NCI-H1048 (cell line): Measurements from ENCODE around the gene KCNAB3.

ENCODE experiments used
- DNase-seq: peaks from one replicate; lab custom pipeline; 2025; lab: John Stamatoyannopoulos, UW

KCNAB3 gene

DNA sequence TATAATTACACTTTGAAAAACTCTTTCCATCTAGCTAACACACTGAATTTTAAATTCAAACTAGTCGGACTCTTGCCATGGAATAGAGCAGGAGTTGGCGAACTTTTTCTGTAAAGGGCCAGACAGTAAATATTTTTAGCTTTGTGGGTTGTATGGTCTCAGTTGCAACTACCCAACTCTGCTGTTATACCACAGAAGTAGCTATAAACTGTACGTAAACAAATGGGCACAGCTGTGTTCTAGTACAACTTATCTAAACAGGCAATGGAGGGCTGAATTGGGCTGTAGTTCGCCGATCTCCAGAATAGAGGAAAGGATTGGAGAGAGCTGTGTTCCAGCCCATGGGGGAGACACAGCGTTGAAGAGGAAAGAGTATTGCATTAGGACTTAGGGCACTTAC lies 11.1 kb upstream of the KCNAB3 start:
- DNase-seq: no peak

DNA sequence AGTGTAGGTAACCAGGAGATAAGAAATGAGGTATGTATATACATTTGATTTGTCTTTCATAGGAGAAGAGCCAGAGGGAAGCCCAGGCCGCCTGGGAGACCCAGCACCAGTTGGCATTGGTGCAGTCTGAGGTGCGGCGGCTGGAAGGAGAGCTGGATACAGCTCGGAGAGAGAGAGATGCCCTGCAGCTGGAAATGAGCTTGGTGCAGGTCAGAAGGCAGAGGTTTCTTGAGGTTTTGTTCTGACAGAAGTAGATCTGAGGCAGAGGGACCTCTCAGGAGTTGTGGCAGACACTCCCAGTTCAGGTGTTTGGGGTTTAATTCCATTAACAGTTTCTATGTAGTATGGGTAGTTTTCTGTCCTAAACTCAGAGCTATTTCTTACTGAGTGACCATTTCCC lies 10.4 kb upstream of the KCNAB3 start:
- DNase-seq: no peak

DNA sequence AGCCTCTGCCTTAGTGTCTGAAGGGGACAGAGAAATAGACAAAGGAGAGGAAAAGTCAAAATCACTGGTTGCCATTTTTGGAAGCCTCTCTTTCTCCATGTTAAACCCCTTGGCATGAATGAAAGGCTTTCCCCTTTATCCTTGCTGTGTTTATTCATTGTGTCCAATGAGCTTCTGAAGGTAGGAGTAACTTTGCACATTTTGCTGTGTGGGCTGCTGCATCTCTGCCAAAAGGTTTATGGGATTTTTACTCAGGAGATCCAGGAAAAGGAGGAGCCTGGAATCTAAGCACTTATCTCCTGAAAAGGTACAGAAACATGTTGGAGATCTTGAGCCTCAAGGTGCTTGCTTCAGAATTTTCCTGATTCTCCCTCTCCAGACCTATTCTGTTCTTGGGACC lies 6.2 kb upstream of the KCNAB3 start:
- DNase-seq: no peak

DNA sequence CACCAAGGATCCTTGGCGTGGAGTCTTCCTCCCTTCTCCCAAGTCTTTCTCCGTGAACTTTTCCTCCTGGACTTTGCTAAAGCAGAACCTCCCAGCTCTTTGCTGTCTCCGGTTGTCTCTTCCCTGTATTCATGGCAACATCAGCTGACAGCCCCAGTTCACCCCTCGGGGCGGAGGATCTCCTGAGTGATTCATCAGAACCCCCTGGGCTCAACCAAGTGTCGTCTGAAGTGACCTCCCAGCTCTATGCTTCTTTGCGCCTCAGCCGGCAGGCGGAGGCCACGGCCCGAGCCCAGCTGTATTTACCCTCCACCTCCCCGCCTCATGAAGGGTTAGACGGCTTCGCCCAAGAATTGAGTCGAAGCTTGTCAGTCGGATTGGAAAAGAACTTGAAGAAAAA lies 3.3 kb upstream of the KCNAB3 start:
- DNase-seq: no peak

DNA sequence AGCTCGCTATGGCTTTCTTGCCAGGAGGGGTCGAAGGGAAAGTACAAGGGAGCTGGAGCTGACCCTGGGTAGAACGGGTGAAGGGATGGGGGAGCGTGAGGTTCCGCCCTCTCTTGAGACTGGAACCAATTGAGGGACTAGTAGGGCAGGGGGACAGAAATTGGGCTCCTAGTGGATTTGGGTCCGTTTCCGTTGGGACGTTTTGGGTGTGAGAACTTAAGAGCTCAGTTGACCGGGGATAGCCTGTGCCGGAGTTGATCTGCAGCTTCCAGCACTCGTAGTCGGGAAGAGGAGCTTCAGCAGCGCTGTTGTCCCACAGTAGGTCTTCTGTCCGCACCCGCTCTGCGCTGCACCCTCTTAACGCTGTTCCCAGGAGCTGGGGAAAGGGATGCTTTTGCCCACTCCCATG lies 2.8 kb upstream of the KCNAB3 start:
- DNase-seq: no peak

DNA sequence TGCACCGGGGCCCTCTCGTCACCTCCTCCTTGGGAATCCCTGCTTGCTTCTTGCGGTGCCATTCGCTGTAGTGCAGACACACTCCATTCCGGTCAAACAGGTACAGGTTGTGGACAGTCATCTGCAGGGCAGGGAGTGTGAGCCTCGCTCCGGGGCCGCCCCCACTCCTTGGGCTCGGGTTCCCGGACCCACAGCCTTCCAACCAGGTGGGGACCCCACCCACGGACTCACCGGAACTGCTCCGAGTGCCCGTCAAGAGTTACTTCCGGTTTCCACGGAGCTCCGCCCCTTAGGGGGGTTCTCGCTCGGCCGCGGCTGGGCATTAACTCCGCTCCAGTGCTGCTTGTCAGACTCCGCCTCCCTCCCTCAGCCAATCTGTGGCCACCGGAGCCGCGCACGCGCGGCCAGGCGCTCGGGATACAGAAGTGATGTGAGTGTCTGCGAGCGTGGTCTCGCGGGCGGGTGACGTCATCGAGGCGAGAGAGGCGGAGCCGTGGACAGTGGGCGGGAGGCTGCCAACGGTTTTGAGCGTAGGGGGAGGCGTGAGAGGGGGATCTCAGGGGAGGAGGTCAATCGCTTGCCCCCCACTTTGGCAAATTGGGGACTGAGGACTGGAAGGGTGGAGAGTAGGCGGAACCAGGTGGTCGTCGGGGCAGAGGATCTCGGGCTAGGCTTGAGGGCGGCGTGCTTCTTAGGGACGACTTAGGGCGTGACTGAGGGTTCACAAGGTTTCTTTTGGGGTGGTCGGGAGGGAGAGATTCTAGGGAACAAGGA lies 2.2 kb upstream of the KCNAB3 start, which contains the start of the genes CNTROB and TRAPPC1:
Gene CNTROB, plus strand, starts transcription at position 498 of the 774 bp plus-strand sequence. CDS start 874 bp downstream, outside the sequence.
Gene TRAPPC1, minus strand, starts transcription at position 238 of the 774 bp plus-strand sequence. Its CDS starts 117 bp downstream, at position 121.
- peak; percentile 97 for DNase-seq

DNA sequence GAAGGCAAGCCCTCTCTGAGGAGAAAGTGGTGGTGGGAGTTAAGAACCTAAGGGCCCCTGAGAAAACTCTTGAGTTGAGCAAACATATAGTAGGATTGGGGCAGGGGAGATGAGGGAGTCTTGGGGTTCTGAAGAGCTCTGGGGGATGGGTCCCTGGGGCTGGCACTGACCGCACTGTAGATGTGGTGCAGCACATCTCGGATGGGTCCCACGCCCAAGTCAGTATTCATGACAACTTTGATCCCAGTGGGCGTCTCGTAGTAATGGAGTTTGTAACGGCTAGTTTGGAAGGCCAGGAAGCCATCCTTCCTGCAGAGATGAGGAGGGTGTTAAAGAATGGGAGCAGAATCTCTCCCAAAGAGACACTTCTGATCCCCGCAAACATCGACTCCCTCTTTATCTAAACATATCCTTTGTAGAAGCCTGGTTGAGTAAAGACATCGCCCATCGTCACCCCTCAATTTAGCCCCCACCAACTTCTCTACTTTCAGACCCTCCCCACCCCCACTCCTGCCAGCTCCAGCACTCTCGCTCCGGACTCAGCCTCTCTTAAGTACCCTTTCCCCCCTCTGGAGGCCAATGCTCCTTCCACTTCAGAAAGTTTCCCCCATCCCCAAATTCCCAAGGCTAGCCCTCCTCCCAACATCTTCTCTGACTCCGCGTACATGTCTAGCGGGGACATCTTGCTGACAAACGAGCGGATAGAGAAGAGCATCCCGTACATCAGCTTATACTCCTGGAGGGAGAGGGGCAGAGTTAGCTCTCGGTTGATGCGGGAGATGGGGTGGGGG lies 1.4 kb upstream of the KCNAB3 start:
- DNase-seq: no peak

DNA sequence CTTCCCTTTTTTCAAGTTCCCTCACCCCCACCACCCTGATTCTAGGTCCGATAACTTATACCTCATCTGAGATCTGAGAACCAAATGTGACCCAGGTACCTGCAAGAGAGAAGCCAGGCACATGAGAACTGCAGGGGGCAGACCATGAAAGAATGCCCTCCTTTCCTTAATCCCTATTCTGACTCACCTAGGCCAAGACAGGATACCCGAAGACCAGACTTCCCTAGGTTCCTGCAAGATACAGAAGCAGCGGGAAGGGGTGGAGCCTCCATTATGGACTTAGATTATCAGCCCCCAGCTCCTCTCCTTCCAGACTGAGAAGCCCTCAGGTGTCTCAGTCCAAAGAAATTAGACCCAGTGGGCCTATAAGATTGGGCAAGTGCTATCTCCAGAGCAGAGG lies 2.1 kb downstream of the KCNAB3 start:
- no peak for DNase-seq

DNA sequence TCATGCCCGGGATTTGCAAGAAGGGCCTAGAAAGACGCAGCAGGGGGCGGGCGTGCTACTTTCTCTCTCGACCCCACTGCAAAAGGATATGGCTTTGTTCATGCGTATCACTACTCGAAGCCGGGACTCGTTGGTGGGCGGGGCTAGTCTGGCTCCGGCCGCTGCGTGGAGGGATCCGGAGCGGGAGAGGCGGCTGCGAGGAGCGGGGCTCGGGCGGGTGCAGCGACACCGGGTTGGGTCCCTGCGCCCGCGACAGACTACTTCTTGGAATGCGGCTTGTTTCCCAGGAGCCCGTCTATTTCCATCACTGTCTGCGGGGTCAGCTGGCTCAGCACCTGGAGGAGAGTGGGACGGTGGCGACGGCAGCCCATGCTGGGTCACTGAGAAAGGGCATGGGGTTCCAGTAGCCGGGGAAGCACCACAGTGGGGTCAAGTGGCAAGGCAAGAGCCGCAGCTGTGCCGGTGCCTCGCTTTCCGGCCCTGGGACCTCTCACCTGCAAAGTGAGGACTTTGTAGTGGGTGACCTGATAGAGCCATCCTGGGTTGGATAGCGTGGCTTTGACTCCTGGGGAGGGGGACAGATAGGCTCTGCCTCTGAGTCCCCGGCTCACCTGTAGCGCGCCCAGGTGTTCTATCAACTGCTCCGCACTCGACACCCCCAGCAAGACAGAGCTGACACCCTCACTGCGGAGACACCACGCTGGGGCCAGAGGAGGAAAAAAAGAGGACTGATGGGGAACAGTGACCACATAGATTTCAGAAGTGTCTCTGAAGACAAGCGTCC lies 6.6 kb downstream of the KCNAB3 start:
- DNase-seq: no peak

DNA sequence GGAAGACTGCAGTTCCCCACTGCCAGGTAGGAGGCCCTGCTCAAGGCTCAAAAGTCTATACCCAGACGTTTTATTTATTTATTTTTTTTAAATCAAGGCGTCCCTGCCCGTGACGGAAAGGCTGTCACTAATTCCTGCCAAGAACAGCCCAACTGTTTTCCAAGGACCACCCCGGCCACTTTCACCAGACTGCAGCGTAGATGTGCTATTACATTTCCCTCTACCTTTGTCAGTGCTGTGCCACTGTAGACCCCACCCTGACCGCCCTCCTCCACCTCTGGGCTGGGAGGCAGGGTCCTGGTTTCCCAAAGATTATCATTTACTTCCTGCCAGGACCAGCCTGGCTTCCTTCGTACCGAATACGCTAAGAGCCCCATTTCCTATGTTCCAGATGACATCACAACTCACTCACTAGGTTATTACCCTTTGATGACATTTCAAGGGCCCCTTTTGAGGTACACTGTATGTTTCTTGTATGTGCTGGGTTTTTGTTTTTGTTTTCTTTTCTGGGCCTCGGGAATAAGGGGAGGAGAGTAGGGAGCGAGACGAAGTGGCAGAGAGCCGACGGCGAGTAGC lies 7.3 kb downstream of the KCNAB3 start:
- DNase-seq: no peak

DNA sequence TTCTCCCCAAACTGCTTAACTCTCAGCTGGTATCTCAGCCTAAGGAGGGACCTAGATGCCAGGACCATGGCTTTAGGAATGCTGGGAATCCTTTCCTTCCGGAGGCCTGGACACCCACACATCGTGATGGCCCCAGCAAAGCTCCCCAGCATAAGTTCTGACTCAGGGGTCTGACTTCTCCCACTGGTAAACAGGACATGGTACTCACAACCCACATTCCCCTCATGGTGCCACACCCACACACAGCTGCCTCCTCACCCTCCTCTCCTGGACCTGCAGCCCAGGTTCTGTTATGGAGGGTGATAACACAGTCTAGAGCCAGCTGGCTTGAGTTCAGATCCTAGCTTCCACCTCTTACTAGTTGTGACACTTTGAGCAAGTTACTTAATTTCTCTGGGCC lies 12.8 kb downstream of the KCNAB3 start:
- no peak for DNase-seq

DNA sequence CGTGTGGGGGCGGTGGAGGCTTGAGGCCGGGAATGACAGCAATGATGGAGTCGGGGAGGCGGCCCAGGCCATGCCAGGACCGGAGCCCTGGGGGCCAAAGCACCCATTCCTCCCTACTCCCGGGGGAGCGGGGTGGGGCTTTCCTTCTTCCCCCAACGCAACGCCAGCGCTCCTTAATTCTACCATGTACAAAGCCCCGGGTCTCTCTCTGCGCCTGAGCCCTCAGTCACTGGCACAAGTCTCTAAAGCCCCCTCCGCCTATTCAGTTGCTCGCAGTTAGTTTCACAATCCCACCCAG lies 13.3 kb downstream of the KCNAB3 start:
- no peak for DNase-seq

DNA sequence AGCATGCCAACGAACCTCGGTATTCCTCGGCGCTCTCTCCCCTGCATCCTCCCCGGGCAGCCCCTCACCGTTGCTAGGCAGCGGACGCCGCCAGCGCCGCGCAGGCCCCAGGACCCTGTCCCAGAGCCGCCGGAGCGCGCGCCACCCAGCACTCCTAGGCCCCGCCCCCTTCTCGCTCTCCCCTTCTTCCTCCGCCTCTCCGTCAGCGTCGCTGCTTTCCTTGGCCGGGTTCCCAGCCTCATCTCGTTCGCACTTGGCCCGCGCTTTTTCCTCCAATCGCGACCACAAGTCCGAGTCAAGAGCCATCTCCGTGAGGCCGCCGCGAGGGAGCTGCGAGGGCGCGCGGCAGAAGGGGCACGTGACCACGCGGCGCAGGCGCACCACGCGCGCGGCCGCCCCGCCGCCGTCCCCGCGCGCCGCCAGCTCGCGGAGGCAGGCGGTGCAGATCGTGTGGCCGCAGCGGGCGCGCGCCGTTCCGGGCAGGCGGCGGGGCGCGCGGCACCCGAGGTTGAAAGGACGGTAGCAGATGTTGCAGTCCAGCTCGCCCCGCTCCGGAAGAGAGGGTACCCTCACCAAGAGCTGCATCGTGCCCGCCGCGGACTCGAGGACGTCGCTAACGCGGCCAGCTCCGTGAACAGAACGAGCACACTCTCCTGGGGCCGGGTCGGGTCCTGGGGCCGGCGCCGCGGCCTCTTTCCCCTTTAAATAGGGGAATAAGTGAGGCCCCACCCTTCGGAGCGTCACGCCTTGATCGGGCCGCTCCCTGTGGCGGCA lies 13.9 kb downstream of the KCNAB3 start, which contains the start of gene RNF227:
Gene RNF227, minus strand, starts transcription at position 679 of the 774 bp plus-strand sequence. Its CDS starts 94 bp downstream, at position 585.
- peak; percentile 89 for DNase-seq

DNA sequence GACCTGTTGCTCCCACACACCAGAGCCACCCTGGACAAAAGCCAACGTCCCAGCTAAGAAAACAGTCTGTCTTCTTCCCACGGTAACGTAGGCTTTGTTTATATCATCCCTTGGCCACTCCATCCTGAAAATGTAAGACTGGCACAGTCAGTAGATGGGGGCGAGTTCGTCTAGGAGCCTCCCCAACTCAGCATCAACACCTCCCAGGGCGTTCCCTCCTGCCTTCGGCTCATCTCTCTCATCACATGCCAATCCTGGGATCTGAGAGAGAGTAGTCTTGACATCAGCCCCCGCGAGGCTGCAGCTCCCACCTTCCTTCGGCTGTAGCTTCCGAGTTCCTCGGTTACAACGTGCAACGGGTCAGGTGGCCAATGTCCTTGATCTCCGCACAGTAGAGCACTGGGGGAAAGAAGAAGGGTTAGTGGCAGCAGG lies 14.5 kb downstream of the KCNAB3 start:
- no peak for DNase-seq

DNA sequence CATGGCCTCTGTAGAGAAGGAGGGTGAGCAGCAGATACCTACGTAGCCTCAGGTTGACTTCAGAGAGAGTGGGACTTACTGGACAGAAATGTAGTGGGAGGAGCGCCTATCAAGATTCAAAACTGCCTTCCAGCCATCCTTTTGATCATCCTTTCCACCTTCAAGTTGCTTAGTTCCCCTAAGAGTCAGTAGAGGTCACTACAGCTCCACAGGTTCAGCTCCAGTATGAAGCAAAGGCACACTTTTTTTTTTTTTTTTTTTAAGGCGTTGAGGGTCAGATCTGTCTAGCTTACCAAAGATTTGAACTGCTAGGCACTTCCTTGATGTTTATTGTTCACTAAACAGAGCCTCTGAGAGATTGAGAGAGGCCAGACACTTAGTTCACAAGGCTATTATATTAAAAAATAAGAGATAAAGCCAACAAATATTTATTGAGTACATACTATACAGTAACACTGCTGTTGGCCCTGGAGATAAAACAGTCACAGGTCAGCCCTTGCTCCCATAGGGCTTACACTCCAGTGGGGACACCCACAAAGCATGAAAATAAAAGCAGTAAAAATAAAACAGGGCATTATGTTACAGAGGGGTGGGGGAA lies 16.6 kb downstream of the KCNAB3 start:
- no peak for DNase-seq

DNA sequence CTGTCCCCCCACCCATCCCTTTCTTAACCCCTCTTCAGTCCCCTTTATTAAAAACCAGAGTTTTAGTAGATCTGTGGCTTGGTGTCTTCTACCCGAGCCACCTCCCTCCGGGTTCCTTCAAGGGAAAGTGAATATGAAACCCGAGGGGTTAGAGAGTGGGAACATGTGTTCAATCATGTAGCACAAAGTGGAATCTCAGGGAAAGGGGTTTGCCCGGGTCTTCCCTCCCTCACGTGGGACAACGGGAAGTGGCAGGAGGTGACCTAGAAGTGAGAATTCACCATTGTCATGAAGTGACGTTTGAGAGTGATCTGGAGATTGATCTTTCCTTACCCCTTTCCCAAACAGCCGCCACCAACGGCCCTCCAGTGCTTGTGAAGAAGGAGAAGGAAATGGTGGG lies 18.5 kb downstream of the KCNAB3 start:
- DNase-seq: no peak

DNA sequence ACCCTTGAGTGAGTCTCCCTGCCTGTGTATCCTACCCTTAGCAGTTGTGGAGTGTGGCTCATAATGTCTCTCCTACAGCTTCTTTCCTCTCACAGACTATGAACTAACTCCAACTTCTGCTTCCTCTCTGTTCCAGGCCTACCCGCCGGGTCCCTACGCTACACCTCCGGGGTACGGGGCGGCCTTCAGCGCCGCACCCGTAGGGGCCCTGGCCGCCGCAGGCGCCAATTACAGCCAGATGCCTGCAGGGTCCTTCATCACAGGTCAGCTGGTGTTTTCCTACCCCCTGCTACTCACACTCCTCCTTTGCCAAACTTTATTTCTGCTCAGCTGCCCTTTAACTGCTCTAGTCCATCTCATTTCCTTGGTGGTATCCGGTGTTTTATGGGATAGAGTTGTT lies 18.9 kb downstream of the KCNAB3 start:
- DNase-seq: no peak

DNA sequence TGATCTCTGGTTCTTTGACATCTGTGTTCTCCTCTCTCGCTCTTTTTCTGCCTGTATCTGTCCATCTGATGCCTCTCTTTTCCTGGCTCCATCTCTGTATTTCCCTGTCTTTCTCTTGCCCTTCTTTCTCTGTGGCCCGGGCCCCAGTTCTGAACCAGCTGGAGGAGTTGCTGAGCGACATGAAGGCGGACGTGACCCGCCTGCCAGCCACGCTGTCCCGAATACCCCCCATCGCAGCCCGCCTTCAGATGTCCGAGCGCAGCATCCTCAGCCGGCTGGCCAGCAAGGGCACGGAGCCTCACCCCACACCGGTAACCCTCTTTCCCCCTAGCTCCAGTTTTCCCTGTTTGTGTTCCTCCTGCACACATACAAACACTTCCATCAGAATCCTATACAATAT lies 19.4 kb downstream of the KCNAB3 start:
- DNase-seq: no peak

DNA sequence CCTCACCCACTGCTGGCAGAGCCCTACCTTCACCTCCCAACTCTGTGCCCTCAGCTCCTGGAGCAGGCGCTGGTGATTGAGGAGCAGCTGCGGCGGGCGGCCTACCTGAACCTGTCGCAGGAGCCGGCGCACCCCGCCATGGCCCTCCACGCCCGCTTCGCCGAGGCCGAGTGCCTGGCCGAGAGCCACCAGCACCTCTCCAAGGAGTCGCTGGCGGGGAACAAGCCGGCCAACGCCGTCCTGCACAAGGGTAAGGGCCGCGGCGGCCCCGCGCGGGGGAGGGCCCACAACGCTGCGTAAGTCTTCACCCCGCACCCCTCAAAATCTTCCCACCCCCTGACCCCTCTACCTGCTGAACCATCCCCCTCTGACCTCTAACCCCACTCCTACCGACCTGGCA lies 20.6 kb downstream of the KCNAB3 start:
- DNase-seq: no peak

DNA sequence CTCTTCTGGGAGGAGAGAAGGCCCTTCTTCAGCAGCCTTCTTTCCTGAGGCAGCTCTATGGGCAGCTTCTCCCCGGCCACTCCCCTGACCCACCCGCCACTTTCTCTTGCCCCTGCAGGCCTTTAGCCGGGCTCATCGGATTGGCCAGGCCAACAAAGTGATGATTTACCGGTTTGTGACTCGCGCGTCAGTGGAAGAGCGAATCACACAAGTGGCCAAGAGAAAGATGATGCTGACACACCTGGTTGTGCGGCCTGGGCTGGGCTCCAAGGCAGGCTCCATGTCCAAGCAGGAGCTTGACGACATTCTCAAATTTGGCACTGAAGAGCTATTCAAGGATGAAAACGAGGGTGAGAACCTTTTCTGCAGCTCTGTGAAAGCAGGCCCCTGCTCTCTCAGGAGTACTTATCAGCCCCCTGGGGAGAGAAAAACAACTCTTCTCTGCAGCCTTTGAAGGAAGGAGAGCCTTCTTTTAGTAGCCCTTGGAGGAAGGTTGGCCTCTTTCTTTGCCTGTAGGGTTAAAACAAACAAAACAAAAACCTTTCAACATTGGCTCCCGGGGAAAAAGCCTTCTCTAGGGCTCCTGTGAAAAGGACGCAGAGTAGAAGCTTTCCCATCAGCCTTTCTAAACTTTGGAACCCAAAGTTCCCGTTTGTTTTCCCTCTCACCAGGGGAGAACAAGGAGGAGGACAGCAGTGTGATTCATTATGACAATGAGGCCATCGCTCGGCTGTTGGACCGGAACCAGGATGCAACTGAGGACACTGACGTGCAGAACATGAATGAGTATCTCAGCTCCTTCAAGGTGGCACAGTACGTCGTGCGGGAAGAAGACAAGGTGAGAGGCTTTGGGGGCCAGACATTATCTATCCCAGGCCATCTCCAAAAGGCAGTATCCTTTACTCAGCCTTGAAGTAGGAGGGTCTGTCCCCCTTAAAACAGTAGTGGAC lies 26.2 kb downstream of the KCNAB3 start:
- no peak for DNase-seq
